ENCODE measurements around the gene CDSN. TPM values are rescaled to one million over a fixed set of nuclear protein-coding genes. Genes with fewer than 3 reads are reported as not detected.
A peak's percentile ranks its signal among the peaks of the same experiment; 100 is the strongest.

Gene CDSN
- total and polyA plus RNA-seq, 2 of the 8 experiments (the other 6 are each of a cell fraction or from before 2014, with no cell fraction given): not detected

DNA sequence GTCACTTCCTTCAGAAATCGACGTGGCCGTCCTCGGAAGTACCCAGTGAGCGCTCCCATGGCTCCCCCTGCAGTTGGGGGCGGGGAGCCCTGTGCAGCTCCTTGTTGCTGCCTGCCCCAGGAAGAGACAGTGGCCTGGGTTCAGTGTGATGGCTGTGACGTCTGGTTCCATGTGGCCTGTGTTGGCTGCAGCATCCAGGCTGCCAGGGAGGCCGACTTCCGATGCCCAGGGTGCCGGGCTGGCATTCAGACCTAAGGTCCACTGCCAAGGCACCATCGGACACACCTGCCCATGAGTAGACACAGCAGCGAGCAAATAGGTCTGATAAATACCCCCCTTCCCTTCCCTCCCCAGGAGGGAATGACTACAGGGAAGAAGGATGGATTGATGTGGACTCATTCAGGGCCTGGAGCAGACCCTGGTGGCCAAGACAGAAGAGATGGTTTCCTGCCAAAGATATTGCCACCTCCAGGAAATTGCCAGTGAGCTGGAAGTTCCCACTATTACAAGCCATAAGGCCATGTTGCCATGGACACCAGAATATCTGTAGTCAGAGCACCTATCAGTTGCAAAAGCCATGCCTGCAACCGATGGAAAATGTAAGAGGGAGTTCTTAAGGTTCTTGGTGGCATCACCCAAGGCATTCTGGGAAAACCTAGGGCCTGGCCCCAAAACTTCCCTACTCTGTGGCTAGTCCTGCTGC is 42.4 kb upstream of the CDSN start (continued):
- TF ChIP-seq, protein P1, sequence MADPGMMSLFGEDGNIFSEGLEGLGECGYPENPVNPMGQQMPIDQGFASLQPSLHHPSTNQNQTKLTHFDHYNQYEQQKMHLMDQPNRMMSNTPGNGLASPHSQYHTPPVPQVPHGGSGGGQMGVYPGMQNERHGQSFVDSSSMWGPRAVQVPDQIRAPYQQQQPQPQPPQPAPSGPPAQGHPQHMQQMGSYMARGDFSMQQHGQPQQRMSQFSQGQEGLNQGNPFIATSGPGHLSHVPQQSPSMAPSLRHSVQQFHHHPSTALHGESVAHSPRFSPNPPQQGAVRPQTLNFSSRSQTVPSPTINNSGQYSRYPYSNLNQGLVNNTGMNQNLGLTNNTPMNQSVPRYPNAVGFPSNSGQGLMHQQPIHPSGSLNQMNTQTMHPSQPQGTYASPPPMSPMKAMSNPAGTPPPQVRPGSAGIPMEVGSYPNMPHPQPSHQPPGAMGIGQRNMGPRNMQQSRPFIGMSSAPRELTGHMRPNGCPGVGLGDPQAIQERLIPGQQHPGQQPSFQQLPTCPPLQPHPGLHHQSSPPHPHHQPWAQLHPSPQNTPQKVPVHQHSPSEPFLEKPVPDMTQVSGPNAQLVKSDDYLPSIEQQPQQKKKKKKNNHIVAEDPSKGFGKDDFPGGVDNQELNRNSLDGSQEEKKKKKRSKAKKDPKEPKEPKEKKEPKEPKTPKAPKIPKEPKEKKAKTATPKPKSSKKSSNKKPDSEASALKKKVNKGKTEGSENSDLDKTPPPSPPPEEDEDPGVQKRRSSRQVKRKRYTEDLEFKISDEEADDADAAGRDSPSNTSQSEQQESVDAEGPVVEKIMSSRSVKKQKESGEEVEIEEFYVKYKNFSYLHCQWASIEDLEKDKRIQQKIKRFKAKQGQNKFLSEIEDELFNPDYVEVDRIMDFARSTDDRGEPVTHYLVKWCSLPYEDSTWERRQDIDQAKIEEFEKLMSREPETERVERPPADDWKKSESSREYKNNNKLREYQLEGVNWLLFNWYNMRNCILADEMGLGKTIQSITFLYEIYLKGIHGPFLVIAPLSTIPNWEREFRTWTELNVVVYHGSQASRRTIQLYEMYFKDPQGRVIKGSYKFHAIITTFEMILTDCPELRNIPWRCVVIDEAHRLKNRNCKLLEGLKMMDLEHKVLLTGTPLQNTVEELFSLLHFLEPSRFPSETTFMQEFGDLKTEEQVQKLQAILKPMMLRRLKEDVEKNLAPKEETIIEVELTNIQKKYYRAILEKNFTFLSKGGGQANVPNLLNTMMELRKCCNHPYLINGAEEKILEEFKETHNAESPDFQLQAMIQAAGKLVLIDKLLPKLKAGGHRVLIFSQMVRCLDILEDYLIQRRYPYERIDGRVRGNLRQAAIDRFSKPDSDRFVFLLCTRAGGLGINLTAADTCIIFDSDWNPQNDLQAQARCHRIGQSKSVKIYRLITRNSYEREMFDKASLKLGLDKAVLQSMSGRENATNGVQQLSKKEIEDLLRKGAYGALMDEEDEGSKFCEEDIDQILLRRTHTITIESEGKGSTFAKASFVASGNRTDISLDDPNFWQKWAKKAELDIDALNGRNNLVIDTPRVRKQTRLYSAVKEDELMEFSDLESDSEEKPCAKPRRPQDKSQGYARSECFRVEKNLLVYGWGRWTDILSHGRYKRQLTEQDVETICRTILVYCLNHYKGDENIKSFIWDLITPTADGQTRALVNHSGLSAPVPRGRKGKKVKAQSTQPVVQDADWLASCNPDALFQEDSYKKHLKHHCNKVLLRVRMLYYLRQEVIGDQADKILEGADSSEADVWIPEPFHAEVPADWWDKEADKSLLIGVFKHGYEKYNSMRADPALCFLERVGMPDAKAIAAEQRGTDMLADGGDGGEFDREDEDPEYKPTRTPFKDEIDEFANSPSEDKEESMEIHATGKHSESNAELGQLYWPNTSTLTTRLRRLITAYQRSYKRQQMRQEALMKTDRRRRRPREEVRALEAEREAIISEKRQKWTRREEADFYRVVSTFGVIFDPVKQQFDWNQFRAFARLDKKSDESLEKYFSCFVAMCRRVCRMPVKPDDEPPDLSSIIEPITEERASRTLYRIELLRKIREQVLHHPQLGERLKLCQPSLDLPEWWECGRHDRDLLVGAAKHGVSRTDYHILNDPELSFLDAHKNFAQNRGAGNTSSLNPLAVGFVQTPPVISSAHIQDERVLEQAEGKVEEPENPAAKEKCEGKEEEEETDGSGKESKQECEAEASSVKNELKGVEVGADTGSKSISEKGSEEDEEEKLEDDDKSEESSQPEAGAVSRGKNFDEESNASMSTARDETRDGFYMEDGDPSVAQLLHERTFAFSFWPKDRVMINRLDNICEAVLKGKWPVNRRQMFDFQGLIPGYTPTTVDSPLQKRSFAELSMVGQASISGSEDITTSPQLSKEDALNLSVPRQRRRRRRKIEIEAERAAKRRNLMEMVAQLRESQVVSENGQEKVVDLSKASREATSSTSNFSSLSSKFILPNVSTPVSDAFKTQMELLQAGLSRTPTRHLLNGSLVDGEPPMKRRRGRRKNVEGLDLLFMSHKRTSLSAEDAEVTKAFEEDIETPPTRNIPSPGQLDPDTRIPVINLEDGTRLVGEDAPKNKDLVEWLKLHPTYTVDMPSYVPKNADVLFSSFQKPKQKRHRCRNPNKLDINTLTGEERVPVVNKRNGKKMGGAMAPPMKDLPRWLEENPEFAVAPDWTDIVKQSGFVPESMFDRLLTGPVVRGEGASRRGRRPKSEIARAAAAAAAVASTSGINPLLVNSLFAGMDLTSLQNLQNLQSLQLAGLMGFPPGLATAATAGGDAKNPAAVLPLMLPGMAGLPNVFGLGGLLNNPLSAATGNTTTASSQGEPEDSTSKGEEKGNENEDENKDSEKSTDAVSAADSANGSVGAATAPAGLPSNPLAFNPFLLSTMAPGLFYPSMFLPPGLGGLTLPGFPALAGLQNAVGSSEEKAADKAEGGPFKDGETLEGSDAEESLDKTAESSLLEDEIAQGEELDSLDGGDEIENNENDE (IDR thresholded peaks at IDR 0.05; ENCODE audit: insufficient replicate concordance, low read length): no peak
- TF ChIP-seq MAFK (IDR thresholded peaks at IDR 0.05; ENCODE audit: low read depth, low read length) (no peak), KDM5A (IDR thresholded peaks at IDR 0.05; ENCODE audit: low read length) (no peak), KDM1A (IDR thresholded peaks at IDR 0.05; ENCODE audit: borderline replicate concordance, low read length) (no peak), CTBP2 (IDR thresholded peaks at IDR 0.05; ENCODE audit: borderline replicate concordance, insufficient read depth, insufficient read length, low read length) (no peak), CREB1 (IDR thresholded peaks at IDR 0.05) (0 out of 2 replicates have a peak, but pooled peaks have one; percentile 8), SIN3A (conservative IDR thresholded peaks at IDR 0.05 in 1 of 2, IDR thresholded peaks at IDR 0.05 in 1 of 2; ENCODE audit: low read depth in 1 of 2, low read length in 2 of 2) (no peak), RFX5 (IDR thresholded peaks at IDR 0.05; ENCODE audit: borderline replicate concordance, low read depth, low read length) (no peak), CEBPB (IDR thresholded peaks at IDR 0.05; ENCODE audit: low read depth, low read length) (no peak), RXRA (IDR thresholded peaks at IDR 0.05; ENCODE audit: insufficient read depth, low read depth, low read length) (no peak), BRCA1 (IDR thresholded peaks at IDR 0.05; ENCODE audit: low read depth, low read length) (no peak)

All from H1 (cell line).